Progenitor cell of endocrine pancreas (in vitro differentiated cells): ENCODE results near the gene KCNT1. TPM values are rescaled to one million over a fixed set of nuclear protein-coding genes. Genes with fewer than 3 reads are reported as not detected.

ENCODE experiments used
- DNase-seq: peaks from one replicate; pipeline ENCODE4 v3.0.0; 2021; ENCODE audit warnings: low spot score; ENCODE audit not compliant: unreplicated experiment
- H3K27ac Mint-ChIP-seq: 2 replicates; pipeline ENCODE4 v1.8.0; 2021; ENCODE audit warnings: mild to moderate bottlenecking, moderate library complexity, mixed read lengths
- H3K27me3 Mint-ChIP-seq: 2 replicates; pipeline ENCODE4 v1.8.0; 2021; ENCODE audit warnings: mixed read lengths
- H3K36me3 Mint-ChIP-seq: 2 replicates; pipeline ENCODE4 v1.8.0; 2022; ENCODE audit warnings: mixed read lengths; ENCODE audit not compliant: insufficient read depth
- H3K4me1 Mint-ChIP-seq: 2 replicates; pipeline ENCODE4 v1.8.0; 2021; ENCODE audit warnings: low read depth, mixed read lengths
- H3K4me3 Mint-ChIP-seq: 2 replicates; pipeline ENCODE4 v1.8.0; 2021; ENCODE audit warnings: low read depth, mild to moderate bottlenecking, moderate library complexity, mixed read lengths
- H3K9me3 Mint-ChIP-seq: 2 replicates; pipeline ENCODE4 v1.8.0; 2021; ENCODE audit warnings: low read depth, mixed read lengths
- total RNA-seq: library from RNA; stranded (reverse); gene quantifications from 2 replicates; pipeline ENCODE4 v1.2.1, GENCODE V29; 2021
- TF ChIP-seq, protein P1 (sequence below): fragments of 200-600 bp; sonication (generic); IDR thresholded peaks from one replicate; pipeline ENCODE4 v1.5.0; 2021; ENCODE audit warnings: antibody characterized with exemption, mild to moderate bottlenecking; ENCODE audit not compliant: unreplicated experiment

KCNT1 gene
- total RNA-seq, 1 donor from 2014 or later = not detected

- Mint-ChIP-seq H3K4me1 (no peaks in the 10 kb centered on the region), H3K27ac (no peak overlapping the region), H3K4me3 (no peak overlapping the region), H3K9me3 (peaks cover 11% of the 10 kb centered on the region), H3K27me3 (peaks cover 36% of the 10 kb centered on the region), H3K36me3 (no peaks in the 10 kb centered on the region)
- TF ChIP-seq, protein P1, sequence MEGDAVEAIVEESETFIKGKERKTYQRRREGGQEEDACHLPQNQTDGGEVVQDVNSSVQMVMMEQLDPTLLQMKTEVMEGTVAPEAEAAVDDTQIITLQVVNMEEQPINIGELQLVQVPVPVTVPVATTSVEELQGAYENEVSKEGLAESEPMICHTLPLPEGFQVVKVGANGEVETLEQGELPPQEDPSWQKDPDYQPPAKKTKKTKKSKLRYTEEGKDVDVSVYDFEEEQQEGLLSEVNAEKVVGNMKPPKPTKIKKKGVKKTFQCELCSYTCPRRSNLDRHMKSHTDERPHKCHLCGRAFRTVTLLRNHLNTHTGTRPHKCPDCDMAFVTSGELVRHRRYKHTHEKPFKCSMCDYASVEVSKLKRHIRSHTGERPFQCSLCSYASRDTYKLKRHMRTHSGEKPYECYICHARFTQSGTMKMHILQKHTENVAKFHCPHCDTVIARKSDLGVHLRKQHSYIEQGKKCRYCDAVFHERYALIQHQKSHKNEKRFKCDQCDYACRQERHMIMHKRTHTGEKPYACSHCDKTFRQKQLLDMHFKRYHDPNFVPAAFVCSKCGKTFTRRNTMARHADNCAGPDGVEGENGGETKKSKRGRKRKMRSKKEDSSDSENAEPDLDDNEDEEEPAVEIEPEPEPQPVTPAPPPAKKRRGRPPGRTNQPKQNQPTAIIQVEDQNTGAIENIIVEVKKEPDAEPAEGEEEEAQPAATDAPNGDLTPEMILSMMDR = no peak
- no peak for DNase-seq
Observed at GRCh38 chr9:135732569-135733257, 30.7 kb downstream of the KCNT1 start.

DNA sequence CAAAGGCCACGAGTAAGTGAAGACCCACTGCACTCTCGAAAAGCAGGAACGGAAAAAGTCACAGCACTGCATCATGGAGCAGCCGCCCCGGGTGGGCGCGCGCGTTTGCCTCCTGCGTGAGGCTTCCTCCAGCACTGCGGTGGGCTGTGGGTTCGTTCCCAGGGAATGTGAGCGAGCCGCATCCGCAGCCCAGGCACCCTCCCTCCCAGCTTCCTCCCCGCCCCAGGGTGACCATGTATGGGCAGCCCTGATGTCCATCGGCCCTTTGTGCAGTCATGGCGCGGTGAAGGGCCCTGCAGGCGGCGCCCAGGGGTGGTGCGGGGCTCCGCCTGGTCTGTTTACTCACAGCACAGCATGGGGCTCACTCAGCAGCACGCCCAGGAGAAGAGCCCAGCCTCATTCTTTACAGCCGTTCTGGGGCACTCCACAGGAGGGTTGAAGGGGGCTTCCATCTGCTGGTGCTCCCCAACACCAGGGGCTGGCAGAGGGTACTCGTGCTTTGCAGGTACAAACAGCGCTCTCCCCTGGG lies 32.7 kb downstream of the KCNT1 start:
- no peak overlapping the region for H3K4me3 Mint-ChIP-seq
- TF ChIP-seq, protein P1 = no peak
- H3K9me3 Mint-ChIP-seq = peaks cover 11% of the 10 kb centered on the region
- peaks cover 26% of the 10 kb centered on the region for H3K27me3 Mint-ChIP-seq
- H3K27ac Mint-ChIP-seq = no peak overlapping the region
- no peaks in the 10 kb centered on the region for H3K4me1 Mint-ChIP-seq
- no peaks in the 10 kb centered on the region for H3K36me3 Mint-ChIP-seq
- DNase-seq = no peak

- peaks cover 6% of the 10 kb centered on the region for H3K9me3 Mint-ChIP-seq
- no peaks in the 10 kb centered on the region for H3K4me1 Mint-ChIP-seq
- no peaks in the 10 kb centered on the region for H3K36me3 Mint-ChIP-seq
- TF ChIP-seq, protein P1 = no peak
- peaks cover 23% of the 10 kb centered on the region for H3K27me3 Mint-ChIP-seq
- no peak overlapping the region for H3K4me3 Mint-ChIP-seq
- no peak overlapping the region for H3K27ac Mint-ChIP-seq
- no peak for DNase-seq
Observed at GRCh38 chr9:135736272-135736978, 34.4 kb downstream of the KCNT1 start.

GRCh38 chr9:135736979-135737839 lies 35.2 kb downstream of the KCNT1 start:
- Mint-ChIP-seq H3K27ac (no peak overlapping the region), H3K4me1 (no peaks in the 10 kb centered on the region), H3K9me3 (peaks cover 3% of the 10 kb centered on the region), H3K27me3 (peaks cover 23% of the 10 kb centered on the region), H3K36me3 (no peaks in the 10 kb centered on the region), H3K4me3 (no peak overlapping the region)
- TF ChIP-seq, protein P1 = no peak
- DNase-seq = no peak
